GM18858 (cell line): ENCODE results near the gene TUBB6.

Source experiments
- ATAC-seq: cut with Tn5 transposase; IDR thresholded peaks from one replicate; pipeline ENCODE4 v1.9.1; 2021; ENCODE audit not compliant: unreplicated experiment

TUBB6 gene

DNA sequence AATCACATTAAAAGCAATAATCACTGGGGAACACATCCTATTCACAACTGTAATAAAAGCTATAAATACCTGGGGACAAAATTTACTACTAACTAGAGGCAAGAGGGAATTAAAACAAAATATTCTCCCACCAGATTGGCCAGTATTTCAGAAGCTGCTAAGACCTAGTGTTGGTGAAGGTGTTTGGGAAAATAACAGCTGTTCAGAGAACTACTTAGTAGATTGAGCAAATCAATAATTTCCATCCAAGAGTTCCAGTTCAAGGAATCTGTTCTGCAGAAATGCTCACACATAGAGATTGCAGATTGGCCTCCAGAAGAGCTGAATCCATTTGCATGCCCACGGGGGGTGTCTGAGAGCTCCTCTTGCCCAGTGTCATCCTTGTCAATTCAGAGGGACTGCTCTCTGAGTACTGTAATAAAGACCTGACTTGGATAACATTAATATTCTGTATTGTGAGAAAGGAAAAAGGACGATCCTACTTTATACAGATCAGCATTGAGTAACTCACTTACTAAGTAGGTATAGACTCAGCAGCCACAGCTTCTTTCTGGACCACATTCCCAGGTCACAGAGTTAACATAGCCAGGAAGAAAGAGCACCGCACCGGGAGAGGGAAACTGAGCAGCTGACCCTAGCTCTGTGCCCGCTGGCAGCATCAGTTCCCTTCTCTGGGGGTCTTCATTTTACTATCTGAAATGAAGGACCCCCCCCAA lies 5.6 kb downstream of the TUBB6 start:
- ATAC-seq: no peak

DNA sequence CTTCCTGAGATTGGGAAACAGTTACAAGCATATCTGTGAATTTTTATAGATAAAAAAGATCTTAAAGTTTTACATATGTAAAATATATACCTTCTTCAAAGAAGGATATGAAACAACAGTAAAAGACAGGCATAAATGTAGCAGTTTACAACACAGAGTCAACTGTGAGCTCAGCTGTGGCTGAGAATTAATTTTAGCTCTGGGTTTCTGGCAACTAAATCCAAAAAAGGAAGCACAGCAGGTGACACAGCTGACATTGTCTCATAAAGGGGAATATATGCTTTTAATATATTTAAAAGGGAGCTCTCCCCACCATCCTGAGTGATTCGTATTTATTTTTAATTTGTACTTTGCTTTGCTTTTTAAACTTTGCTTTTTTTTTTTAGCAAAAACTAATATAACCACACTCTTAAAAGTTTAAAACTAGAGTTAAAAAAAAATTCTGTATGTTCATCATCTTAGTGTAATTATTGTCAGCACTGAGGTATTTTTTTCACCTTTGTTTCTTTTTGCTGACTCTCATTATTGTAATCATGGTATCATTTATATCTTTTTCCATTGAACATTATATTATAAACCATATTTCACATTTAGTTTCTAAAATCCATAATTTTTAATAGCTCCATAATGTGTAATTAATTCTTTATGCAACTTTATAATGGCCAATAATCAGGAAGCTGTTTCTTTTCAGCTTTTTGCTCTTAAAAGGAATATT lies 6.7 kb downstream of the TUBB6 start:
- ATAC-seq: no peak

DNA sequence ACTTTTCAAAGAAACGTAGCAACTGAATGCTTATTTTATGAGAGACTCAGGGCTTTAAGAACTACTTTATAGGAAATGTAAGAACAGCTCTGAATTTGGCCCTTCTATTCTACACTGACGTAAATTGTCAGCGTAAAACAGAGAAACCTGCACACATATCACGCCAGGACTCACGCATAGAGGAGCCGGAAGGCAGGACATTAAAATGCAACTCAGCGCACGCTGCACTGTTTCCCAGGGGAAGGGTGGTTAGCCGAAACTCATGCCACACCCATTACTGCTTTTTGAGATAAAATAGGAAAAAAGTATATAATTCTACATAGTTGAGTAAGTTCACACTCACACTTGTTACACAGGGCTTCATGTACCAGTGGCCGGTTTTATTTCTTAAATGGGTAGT lies 7.4 kb downstream of the TUBB6 start:
- no peak for ATAC-seq

DNA sequence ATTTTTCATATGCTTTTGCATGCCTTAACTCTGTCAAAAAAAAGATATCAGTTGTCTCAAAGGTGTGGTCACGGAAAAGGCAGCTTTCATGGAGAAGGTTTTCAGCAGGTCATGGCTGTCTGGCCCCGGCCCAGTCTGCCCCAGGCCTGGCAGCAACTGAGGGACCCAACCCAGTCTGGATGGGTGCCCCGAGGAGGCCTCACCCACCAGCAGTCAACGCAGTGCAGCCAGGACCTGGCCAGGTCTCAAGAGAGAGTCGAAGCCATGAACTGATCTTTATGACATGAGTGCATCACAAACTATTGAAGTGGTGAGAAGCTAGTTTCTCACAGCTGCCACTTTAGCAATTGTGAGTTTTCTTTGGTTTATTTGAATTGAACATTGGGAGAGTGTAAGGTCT lies 7.9 kb downstream of the TUBB6 start:
- ATAC-seq: no peak

DNA sequence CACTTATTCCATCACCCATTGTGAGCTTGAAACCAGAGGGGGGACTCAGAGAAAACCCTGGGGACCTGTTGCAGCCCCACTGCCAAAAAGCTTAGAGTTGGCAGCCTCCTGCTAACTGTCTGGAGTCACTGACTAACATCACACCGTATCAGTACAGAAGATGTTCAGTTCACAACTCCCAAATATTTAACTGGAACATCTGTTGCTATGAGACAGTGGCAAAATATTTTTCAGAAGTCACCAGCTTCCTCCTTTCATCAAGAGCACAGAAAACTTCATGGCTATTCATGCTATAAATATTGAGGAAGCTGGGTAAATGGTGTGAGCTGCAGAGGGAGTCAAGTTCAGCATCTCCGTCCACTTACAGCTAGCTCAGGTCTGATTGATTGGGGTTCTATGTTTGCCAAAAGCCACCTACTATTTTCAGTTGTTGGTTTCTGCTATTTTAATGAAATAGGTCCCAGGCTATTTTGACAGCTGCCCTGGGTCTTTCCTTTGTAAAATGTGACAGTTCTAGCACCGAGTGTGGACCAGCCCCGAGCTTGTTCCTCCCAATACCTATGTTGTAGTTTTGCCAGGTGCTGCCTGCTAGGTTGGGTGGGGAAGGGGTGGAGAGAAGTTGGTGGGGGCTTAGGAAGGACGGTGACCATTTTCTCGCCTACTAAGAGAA lies 9.8 kb downstream of the TUBB6 start:
- ATAC-seq: no peak

DNA sequence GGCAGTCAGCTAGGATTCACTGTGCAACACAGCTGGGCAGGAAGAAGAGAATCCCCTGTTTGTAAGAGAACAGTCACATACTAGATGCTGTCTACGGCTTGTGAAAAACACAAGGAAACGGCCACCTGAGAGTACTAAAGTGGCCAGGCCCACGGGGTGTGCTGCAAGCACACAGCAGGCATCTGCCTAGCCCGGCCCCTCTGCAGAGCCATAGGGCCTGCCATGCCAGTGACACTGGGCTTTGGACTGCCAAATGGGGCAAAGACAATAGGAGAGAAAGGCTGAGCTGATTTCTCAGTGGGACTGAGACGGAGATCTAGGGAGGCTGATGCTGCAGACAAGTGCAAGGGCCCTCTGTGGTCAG lies 10.3 kb downstream of the TUBB6 start:
- ATAC-seq: no peak

DNA sequence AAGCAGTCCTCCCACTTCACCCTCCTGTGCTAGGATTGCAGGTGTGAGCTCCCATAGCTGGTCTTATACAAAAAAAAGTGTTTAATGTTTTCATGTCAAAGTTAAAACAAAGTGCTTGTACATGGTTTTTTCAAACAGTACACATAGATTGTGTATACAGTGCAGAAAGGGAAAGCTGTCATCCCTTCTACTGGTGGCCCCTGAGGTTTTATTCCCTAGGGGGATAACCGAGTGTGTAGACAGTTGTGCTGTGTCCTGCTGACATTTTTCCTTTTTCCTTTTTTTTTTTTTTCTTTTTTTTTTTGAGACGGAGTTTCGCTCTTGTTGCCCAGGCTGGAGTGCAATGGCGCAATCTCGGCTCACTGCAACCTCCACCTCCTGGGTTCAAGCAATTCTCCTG lies 10.8 kb downstream of the TUBB6 start:
- no peak for ATAC-seq

DNA sequence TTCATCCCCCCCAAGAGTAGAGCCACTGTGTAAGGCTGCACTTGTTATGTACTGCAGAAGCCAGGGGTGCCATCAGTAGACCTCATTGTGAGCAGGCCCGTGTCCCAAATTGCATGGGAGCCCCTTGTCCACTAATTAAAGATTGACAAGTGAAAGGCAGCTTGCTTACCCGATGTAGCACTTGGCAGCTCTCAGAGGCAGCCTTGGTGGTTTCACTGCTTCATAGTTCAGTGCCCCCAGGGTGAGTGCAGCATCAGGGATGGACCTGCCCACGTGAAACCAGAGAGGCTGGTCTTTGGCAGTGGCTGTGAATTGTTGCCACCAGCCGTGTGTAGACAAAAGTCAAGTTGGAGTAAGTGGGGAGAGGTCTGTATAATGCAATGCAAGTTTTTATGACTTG lies 13.3 kb downstream of the TUBB6 start:
- no peak for ATAC-seq

DNA sequence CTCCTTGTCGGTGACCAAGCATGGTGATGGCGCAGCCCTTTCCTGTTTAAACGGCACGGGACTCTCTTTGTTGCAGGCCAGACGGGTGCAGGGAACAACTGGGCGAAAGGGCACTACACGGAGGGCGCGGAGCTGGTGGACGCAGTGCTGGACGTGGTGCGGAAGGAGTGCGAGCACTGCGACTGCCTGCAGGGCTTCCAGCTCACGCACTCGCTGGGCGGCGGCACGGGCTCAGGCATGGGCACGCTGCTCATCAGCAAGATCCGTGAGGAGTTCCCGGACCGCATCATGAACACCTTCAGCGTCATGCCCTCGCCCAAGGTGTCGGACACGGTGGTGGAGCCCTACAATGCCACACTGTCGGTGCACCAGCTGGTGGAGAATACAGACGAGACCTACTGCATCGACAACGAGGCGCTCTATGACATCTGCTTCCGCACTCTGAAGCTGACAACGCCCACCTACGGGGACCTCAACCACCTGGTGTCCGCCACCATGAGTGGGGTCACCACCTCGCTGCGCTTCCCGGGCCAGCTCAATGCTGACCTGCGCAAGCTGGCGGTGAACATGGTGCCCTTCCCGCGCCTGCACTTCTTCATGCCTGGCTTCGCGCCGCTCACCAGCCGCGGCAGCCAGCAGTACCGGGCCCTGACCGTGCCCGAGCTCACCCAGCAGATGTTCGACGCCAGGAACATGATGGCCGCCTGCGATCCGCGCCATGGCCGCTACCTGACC lies 17.1 kb downstream of the TUBB6 start:
- ATAC-seq: no peak

DNA sequence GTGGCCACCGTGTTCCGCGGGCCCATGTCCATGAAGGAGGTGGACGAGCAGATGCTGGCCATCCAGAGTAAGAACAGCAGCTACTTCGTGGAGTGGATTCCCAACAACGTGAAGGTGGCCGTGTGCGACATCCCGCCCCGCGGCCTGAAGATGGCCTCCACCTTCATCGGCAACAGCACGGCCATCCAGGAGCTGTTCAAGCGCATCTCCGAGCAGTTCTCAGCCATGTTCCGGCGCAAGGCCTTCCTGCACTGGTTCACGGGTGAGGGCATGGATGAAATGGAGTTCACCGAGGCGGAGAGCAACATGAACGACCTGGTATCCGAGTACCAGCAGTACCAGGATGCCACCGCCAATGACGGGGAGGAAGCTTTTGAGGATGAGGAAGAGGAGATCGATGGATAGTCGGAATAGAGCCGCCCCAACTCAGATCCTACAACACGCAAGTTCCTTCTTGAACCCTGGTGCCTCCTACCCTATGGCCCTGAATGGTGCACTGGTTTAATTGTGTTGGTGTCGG lies 17.7 kb downstream of the TUBB6 start:
- ATAC-seq: no peak

DNA sequence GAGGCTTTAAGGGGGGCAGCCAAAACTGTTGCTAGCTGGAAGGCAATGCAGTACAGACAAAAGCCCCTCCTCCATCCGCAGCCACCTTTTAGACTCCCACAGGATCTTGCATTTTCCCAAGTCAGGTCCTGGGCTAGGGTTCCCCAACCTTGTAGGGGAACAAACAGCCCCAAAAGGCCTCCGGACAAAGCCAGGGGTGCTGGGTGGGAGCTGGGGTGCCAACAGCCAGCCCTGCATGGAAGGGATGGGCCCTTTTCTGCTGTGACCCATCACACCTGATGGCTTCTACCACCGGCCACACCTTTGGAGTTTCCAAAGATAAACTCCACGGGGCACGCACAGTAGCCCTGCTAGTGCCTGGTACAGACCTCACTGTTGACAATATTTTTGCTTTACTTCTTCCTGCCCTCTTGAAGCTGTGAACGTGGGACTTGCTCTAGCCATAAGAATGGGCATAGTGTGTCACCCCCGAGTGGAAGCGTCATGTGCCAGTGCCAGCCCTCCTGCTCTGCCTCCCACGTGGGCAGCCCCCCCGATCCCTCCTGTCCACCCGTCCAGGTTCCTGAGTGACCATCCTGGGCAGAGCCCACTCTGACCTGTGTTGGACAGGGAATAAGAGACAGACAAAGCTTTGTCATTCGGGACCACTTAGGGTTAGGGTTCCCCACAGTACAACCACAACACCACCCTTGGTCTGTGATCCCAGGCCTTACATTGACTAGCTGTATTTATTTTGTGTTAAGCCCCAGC lies 18.8 kb downstream of the TUBB6 start:
- no peak for ATAC-seq

DNA sequence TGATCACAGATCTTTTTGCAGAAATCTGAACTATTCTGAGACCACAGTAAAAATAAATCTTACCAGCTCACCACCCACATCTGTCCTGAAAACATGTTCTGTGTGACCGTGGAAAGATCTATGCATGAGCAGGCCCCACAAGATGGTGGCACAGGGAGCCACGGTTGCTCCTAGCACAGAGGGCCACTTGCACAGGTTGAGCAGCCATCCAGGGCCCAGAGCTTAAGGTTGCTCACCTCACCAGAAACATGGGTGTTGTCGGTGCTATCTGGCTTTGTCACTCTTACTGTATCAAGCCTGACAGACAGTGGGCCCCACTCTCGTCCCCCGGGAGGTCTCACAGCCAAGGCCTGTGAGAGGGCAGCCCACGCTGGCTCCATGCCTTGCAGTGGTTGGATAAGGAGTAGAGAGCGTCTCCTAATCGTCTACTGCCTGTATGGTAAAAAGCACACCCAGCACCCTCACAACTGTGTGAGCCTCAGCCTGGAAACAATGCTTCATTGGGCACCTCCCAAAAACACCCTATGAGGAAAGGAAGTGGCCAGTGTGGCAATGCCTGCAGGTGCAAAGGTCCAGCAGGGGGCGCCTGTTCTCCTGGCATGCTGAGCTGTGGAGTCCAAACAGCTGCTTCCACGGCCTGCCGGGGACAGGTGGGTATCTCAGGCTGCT lies 19.6 kb downstream of the TUBB6 start:
- no peak for ATAC-seq

DNA sequence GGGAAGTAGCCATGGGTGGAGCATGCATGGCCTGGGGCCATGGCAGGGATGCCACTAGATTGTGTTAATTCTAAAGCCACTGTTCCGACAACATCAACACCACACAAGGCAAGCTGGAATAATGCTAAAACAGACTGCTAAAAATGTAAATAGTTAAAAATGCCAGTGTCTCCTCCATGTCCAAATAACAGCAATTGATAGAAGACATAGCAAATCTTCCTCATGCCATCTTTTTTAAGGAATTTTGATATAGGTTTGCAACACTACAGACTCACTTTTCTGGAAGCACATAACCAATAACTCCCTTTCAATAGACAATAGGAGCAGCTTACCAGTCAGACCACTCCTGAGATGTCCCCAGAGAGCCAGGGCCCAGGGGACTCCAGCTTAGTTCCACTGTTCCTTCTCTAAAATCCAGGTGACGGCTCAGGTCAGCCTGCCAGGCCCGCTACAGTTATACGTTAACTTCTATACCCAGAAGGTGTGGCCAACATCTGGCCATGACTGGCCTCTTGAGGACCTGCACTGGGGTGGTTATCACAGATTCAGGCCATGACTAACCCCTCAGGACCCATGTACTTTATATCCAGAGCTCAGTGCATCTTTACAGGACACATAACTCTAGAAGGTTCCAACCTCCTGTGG lies 20.3 kb downstream of the TUBB6 start:
- no peak for ATAC-seq

DNA sequence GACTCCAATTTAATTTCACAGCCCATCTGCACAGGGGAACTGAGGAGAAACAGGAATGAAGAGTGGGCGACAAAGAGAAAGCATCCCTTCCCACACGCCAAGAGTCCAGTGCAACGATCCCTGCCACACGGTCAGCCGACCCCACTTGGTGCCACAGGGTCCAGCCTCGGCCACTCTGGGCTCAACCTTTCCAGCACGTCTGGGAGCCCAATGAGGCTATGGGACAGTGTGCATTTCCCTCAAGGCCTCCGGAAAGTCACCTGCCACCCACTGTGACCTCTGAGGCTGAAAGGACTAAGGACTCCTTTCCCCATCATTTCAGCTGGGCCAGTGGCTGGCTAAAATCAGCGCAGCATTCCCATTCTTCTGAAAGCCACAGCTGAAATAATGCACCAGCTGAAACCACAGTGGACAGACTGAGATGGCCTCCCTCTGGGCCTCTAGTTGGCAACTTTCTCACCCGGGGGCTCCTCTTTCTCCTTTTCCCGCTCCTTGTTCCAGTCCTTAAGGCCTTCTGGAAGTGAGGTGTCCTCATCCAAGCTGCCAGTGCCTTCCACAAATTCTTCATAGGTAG lies 21.2 kb downstream of the TUBB6 start:
- no peak for ATAC-seq

DNA sequence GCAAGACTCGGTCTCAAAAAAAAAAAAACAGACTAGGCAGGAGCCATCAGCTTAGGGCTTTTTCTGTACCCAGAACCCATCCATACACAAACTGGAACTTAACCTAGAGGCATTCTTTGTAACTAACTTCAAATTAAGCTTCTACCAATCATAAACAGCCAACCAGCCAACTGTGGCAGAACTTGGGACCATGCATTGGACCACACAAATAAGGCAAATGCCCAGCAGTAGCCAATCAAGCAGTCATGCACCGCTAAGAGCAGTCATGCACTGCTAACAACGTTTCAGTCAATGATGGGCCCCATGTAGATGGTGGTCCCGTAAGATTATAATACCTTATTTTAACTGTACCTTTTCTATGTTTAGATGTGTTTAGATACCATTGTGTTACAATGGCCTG lies 22.7 kb downstream of the TUBB6 start:
- ATAC-seq: no peak

DNA sequence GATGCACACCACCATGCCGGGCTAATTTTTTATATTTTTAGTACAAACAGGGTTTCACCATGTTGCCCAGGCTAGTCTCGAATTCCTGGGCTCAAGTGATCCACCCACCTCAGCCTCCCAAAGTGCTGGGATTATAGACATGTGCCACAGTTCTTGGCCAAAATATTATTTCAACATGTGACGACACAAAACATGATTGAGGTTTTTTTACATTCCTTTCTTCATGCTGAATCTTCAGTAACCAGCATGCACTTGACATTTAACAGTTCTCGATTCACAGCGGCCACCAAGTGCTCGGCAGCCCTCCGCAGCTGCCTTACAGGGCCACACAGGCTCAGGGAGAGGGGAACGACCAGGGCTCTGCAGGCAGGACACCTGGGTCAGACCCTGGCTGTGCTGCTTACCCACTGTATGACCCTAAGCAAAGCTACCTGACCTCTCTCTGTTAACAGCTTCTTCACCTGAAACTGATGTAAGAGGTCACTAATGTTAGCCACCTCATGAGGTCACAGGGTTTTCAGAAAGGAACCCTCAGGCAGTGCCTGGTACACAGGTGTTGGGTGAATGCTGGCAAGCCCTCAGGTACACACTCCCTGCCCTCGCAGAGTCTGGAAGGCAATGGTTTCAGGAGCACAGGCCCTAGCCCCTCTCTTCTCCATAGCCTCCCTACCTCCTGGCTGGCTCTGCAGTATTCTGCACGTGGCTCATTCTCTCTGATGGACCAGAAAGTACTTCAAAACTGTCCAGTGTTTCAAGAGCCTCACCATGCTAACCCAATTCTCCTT lies 25.7 kb downstream of the TUBB6 start:
- ATAC-seq: no peak

DNA sequence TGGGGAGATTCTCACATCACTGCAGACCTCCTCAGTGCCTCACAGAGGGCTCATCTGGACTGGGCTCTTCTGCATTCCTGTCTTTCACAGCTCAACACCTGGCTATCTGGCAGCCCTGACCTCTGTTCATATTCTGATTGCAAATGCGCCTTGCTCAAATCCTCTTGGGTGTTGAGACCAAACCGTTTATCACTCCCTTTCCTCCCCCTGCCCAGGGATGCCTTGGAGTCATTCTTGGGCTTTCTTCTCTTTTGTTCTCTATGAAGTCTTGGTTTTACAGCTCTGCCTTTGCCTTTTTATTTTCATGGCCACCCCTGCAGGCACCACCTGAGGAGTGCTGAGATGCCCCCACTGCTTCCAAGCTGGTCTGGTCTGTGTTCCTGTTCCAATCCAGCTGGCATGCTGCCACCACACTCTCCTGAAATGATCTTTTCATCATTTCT lies 26.3 kb downstream of the TUBB6 start:
- ATAC-seq: no peak

DNA sequence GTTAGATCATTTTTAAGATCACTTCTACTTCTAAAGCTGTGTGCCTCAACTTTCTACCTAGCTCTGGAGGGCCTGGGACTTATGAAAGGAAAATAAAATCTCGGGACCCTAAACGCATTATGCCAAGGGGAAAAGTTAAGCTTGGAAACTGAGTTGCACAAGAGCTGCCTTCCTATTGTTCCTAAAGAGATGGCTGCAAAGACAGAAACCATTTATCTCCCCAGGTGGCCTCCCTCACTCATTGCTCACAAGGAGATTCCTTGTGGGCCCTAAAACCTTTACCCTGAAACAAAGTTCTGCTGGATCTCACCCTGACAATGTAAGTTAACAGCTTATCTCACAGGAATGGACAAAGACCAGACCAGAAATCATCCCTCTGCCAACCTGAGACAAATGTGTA lies 26.8 kb downstream of the TUBB6 start:
- ATAC-seq: no peak

DNA sequence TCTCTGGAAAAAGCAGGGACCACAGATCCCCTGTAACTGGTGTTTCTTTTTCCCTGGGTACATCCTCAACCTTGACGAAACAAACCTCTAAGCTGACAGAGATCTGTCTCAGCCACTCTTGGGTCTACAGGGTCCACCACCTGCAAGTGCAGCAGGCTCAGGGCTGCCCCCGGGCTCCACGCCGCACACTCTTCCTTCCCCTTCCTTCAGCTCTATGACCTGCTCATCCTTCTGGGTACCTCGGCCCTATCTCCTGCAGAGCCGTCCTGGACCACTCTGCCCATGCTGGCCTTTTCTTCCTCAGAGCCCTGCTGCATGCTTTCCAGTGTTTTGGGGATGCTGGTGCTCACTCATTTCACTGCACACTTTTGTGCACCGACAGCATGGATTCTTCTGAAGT lies 27.5 kb downstream of the TUBB6 start:
- no peak for ATAC-seq
